SHP77 (cell line): ENCODE data around the gene E2F1.

Source experiments
- DNase-seq, 2 experiments: peaks; one replicate each; lab custom pipeline; 2025; lab: John Stamatoyannopoulos, UW

E2F1 gene

GRCh38 chr20:33686100-33686983, at the start of gene E2F1:
Gene E2F1, minus strand, starts transcription at chr20:33686385. Its CDS starts 121 bp downstream, at chr20:33686264.
- DNase-seq = peak; percentile 93 to 94

- no peak for DNase-seq
These were observed 47.7 kb upstream of the E2F1 start for GRCh38 chr20:33733654-33734576.

DNA sequence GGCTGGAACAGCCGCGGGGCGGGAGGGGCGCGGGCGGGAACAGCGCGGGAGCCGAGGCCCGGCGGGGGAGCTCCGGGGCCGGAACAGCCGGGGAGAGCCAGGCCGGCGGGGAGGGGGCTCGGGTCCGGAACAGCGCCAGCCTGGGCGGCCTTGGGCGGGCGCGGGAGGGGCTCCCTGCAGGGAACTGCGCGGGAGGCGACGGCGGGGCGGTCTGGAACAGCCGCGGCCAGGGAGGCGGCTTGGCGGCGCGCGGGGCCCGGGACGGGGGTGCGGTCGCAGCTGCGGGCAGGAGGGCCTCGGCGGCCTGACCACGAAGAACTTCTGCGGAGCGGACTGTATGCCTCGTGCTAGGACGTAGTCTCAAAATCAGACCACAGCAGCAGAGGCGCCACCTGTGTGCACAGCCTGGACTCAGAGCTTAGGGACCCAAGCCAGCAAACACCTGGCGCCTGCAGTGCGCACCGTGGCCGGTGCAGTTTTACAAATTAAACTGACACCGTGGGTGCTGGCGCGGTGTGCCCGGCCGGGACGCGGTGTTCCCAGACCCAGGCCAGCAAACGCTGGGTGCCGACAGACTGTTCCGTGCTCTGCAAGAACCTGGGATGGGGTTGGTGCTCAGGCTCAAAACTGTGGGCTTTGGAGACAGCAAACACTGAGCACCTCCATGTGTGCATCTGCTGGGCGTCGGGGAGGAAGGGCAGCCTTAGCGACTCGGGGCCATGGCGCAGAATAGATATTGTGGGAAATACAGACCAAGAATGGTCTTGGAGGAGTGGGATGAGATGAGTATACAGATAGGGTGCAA, 46.2 kb upstream of the E2F1 start:
- peak; percentile 76 to 81 for DNase-seq

GRCh38 chr20:33731693-33732165, 45.5 kb upstream of the E2F1 start, which contains the start of gene ZNF341:
Gene ZNF341, plus strand, starts transcription at chr20:33731996. Its CDS starts 26 bp downstream, at chr20:33732022.
- DNase-seq = peak; percentile 72 to 76

DNA sequence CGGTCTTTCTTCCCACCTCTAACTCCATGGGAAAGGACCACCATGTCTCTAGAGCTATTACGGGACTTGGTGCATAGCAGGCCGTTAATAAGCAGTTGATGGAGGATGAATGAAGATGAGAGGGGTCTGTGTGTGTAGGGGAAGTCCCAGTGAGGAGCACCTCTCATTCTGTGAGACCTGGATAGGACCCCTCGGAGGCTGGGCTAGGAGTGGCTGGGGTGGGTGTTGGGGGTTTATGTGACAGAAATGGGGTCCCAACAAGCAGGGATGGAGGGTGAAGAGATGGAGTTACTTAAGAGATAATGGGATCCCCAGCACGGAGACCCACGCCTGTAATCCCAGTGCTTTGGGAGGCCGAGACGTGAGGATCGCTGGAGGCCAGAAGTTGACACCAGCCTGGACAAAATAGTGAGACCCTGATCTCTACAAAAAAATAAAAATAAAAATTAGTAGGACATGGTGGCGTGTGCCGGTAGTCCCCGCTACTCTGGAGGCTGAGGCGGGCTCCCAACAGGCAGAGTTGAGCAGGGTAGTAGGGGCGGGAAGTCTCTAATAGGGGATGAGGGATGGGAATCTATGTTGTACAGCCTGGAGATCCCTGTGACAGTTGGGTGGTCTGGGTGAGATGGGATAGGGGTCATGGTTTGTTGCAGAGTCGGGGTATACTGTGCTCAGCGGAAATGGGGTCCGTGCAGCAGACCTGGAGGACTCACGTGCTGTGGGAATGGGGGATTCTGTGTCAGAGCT, 44.9 kb upstream of the E2F1 start:
- no peak for DNase-seq

- DNase-seq = no peak
These were observed 42.9 kb upstream of the E2F1 start for GRCh38 chr20:33729101-33729500.

DNA sequence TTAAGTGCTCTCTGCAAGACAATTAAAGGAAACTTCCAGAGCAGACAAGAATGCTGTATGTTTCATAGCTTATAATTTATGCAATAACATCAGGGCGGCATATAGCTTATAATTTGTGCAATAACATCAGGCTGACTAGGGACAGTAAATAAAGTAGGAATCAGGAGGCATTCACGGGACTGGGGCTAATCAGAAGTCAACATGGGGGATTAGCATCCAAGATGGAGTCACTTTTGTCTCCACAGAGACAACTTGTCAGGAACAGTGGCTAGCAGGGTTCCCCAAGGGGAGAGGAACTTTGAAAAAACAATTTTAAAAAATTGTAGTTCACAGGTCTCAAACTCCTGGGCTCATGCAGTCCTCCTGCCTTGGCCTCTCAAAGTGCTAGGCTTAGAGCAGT, 42.3 kb upstream of the E2F1 start:
- DNase-seq = no peak

GRCh38 chr20:33727806-33728205, 41.6 kb upstream of the E2F1 start:
- DNase-seq = no peak

GRCh38 chr20:33727115-33727479, 40.9 kb upstream of the E2F1 start:
- DNase-seq = no peak

DNA sequence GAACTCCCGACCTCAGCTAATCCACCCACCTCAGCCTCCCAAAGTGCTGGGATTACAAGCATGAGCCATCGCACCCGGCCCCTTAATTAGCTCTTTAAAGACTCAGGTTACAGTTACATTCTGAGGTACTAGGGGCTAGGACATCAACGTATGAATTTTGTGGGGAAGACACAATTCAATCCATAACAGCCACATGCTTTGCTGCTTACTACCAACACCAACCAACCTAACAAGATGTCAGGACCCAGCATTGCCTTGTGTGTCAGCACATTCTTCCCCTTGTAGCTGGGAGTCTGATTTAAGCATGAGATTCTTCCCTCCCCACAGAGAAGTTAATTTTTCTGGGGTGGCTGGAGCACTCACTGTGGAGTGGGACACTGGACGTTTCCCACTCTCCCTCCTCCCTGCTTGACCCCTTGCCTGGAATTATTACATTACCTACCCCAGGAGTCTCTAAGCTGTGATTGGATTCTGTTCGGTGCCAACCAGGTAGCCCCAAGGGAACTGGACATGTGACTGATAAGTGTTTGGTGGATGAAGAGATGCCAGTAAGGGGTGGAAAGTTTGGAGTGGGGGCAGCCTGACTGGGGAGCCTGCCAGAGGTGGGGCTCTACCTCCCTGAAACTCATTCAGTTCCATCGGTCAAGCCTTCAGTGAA, 39.6 kb upstream of the E2F1 start:
- DNase-seq = no peak

- no peak for DNase-seq
These were observed 38.4 kb upstream of the E2F1 start for GRCh38 chr20:33724439-33725094.

- DNase-seq = no peak
These were observed 35.4 kb upstream of the E2F1 start for GRCh38 chr20:33721391-33722140.

GRCh38 chr20:33719989-33720709, 34.0 kb upstream of the E2F1 start, which contains the start of gene PXMP4:
Gene PXMP4, minus strand, starts transcription at chr20:33720310. Its CDS starts 103 bp downstream, at chr20:33720207.
- peak; percentile 98 to 99 for DNase-seq

GRCh38 chr20:33719277-33719988, 33.2 kb upstream of the E2F1 start:
- no peak for DNase-seq

GRCh38 chr20:33716498-33716897, 30.3 kb upstream of the E2F1 start:
- DNase-seq = no peak

GRCh38 chr20:33713865-33714367, 27.7 kb upstream of the E2F1 start:
- no peak for DNase-seq

DNA sequence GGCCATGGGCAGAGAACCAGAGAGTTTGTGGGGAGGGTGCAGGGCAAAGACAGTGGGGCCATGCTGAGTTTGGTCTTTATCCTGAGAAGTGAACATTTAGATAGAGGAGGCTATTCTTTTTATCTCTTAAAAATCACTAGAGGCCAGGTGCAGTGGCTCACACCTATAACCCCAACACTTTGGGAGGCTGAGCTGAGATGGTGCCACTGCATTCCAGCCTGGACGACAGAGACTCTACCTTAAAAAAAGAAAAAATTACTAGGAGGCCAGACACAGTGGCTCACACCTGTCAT, 25.2 kb upstream of the E2F1 start:
- no peak for DNase-seq
